ENCODE results near the gene PRDM15.

Gene PRDM15

GRCh38 chr21:41760411-41760810 lies 118.7 kb downstream of the PRDM15 start:
- DNase-seq: no peak

- DNase-seq: no peak
These were observed 119.2 kb downstream of the PRDM15 start for GRCh38 chr21:41759926-41760325.

DNA sequence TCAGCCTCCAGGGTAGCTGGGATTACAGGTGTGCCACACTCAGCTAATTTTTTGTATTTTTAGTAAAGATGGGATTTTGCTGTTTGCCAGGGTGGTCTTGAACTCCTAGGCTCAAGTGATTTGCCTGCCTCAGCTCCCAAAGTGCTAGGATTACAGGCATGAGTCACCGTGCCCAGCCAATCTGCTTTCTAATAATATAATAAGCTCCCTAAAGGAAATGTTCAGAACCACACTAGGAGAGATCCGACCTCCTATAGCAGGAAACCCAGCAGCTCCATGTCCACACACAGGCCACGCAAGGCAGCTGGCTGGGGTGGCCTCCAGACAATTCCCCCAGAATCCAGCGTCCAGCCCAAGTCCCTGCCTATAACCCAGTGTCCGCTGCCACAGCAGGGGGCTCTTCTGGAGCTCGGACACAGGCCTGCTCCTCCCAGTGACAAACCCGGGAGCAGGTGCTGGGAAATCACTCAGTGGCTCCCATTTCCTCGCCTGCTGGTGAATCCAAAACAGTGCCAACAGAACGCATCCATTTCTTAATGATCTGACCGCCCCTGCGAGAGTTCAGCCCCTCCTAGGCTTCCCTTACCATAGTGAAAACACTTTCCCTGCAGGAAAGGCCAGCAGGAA lies 119.8 kb downstream of the PRDM15 start:
- DNase-seq: no peak

GRCh38 chr21:41758550-41758949 lies 120.6 kb downstream of the PRDM15 start:
- DNase-seq: no peak

GRCh38 chr21:41755934-41756773 lies 123.0 kb downstream of the PRDM15 start:
- DNase-seq: no peak

DNA sequence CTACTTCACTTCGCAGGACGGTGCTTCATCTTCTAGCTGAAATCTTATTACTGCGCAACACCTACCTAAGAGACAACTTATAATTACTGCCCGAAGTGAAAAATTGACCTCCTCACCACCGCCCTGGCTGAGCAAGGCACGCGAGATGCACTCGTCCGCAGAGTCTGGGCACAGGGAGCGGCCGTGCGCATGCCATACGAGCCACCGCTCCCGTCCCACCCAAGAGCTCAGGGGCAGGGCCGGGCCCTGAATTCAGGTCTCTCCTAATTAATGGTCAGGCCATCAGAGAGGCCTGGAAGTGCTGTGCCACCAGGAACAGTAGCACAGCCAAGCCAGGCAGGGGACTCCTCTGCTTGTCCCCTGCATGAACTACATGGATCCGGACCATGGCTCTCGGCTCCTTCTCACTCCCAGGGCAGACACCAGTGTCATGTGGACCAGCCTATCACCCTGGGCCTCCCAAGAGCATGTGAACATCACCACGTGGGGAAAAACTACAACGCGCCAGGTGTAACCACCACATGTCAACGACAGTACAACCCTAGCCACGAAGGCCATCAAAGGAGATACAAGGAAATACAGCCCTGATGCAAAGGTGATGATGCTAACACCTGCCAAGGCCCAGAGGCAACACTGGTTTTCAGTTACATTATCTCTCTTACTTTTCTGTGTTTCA lies 123.7 kb downstream of the PRDM15 start:
- DNase-seq: no peak

DNA sequence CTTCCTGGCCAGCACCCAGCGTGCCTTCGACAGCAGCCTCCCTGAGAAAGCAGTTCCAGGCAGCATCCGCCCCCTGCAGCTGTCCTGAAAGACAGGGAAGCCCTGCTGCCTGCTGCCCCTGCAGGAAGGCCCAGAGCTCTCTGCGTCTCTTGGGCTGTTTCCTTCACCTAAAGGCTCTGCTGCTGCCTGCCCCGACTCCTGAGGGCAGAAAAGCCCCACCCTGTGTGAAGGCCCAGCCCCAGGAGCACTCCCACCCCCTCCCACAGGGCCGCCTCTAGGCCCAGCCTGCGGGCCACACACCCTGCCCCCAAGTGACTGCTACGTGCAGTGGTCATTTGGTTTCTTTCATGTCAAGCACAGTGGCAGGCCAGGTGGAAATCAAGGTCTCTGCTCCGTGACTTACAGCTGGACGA lies 124.7 kb downstream of the PRDM15 start:
- no peak for DNase-seq

DNA sequence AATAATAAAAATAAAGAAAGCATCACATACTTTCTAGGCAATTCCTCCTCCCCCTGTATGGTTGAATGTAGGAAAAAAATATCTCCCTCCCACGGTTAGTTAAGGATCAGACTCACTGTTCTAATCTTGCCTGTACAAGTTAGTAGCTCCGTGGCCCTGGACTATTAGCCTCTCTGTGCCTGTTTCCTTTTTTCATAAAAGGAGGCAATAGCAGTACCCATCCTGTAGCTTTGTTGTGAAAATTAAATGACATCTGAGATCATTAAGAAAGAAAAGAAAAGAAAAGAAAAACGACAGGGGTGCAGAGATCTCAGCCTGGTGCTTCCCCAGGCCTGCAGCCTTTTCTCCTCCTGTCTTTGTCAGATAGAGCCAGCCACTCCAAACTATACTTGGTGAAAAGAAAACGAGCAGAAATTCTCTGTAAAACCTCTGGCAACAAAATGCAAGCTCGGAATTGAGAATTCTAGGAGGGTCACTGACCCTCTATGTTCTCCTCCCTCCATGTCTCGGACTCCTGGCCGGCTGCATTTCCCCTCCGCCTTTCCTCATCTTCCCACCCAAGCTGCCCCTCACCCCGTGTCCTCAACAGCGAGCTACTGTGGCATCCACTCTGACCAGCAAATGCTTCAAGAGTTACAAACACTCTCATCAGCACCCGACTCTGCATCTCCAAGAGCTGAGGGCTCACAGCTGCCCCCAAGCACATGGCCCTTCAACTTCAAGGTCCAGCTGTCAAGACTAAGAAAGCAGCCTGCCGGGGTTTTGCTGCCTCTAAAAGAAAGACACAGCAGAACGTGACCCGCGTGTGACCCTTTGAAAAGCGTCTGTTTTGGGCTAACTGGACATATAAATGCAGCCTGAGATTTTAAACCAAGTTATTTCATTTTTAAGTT lies 125.9 kb downstream of the PRDM15 start:
- DNase-seq: no peak

DNA sequence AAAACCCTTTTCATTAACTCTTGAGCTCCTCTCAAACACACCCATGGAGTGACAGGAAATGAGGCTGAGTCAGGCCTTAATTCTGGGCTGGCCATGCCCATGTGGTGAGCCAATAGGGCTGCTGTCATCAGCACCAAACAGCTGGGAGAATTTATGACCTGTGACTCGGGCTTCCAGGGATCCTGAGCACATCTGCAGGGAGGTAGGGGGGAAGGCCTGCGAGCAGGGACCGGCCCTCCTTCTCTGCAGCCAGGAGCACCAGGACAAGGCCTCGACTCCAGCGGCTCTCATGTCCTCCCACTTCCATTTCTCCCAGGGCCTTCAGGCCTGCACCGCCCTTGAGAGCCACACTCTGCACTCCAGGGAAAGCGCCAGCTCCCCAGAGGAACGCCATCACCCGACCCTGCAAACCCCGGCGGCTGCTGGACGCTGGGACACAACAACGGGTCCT lies 126.9 kb downstream of the PRDM15 start:
- DNase-seq: no peak

DNA sequence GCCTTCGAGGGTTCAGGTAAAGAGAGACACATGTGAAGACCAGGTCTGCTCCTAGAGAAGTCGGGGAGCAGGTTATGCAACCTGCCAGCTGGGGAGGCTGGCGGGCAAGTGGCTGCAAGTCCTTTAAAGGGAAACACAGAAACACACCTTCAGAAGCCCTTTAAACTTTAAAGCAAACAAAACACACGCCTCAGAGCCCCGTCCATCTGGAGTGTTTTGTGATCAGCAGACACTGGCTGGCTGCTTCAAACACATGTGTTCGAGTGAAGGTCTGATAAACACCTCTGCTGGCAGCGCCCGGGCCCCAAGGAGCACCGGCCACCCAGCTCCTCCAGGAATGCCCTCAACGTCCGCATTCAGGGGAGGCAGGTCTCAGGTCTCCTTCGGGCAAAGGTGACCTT lies 127.5 kb downstream of the PRDM15 start:
- no peak for DNase-seq

- no peak for DNase-seq
These were observed 128.5 kb downstream of the PRDM15 start for GRCh38 chr21:41750532-41751151.

- no peak for DNase-seq
These were observed 129.1 kb downstream of the PRDM15 start for GRCh38 chr21:41750051-41750450.

DNA sequence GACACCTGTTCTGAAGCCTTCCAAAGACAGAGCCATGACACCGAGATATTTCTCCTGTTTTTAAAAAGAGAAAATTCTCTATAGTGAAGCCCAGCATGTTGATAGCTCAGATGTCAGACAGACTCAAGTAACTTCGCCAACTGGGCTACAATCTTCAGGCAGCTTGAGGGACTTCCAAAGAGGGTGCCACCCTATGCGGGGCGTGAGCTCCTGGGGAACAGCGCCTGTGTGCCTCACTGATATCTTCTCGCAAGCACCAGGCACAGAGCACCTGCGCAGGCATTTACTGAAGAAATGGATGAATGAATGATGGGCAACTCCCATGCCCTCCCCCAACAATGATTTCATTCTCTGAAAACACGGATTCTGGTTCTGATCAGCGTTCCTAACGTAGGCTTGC lies 129.9 kb downstream of the PRDM15 start:
- no peak for DNase-seq
